Limb (tissue), 2 donors: Measurements from ENCODE around the gene DPEP3.
"Not testable (repeated sequence)": the region's sequence is repeated elsewhere in the genome, so short reads cannot be mapped to it uniquely, and the experiment has no call there.

Experiments
- DNase-seq, 2 donors: peaks; one replicate each; pipeline ENCODE4 v3.0.0-alpha.2; 2016; ENCODE audit errors: extremely low spot score in 2 of 2

DPEP3 gene

DNA sequence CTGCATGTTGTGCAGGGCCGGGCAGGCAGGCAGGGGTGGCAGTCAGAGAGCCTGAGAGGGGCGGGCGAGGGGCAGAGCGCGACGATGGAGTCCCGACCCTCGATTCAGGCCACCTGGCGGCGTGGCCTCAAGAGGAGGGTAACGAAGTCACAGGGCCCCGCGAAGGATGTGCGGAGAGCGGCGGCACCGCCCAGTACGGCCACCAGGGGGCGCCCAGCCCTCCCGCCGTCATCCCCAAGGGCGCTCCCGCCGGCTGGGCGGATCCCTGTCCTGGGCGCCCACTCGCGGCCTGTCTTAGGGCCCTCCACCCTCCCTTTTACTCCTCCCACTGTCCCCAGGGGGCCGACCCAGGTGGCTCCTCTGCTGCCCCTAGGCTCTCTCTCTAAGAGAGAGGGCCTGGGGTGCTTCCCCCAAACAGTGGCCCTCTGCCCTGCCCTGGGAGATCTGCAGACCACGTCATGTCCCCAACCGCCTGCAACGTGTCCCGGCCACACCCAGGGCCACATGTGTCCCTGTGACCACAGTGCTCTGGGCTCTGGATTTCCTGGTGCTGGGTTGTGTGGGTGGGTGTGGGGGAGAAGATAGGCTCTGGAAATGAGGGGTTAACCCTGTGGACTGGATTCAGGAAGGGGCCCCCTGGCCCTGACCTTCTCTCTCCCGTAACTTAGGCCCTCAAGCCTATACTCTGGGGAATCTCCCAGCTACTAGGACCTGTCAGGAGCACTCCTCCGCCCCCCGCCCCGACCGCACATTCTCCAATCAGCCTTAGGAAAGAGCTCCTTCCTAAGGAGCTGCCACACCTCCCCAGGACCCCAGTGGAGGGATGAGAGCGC, 13.1 kb upstream of the DPEP3 start:
- DNase-seq, result peak; percentile 68 to 82

DNA sequence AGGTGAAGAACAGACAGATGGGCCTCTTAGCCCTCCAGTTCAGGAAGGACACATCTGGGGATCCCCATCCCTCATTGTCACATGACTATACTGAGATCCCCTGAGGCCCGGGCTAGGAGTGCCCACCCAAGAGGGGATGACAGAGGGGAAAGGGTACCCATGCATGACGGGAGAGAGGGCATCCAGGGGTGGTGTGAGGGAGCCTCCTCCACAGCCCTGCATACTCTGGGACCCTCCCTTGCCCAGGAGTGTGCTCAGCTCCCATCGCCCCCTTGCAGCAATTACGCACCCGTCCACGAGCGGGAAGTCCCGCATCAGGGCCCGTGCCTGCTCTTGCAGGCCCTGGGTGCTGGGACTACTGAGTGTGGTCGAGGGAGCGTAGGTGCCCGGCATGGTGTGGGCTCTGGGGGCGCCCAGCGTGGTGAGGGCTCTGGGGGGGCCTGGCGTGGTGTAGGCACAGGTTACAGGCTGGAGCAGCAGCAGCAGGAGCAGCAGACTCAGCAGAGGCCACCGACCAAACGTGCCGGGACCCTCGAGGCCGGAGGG, 12.4 kb upstream of the DPEP3 start:
- DNase-seq, result no peak

DNA sequence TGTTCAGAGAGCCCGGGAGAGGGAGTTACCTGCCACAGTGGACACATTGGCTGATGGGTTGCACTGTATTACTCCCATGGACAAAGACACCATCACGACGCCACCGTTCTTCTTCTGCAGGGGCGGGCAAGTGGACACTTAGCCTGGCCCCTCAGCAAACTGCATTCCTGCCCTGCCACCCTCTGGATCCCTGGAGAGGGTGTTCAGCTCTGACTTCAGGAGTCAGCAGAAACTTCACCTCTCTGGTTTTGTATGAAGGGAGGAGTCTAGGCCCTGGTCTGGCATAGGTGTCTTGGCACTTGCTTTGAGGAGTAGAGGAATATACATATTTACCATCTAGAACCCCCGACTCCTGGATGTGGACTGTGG, 9.7 kb upstream of the DPEP3 start:
- no peak for DNase-seq

- no peak for DNase-seq
These were observed 9.2 kb upstream of the DPEP3 start for GRCh38 chr16:67989322-67990017.

DNA sequence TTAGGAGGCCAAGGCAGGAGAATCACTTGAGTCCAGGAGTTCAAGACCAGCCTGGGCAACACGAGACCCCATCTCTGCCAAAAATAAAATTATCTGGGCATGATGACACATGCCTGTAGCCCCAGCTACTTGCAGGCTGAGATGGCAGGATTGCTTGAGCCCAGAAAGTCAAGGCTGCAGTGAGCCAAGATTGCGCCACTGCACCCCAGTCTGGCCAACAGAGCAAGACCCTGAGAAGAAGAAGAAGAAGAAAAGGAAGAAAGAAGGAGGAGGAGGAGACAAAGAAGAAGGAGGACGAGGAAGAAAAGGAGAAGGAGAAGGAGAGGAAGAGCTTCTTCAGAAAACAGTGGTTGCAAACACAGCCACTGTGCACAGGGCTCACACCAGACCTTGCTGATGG, 8.4 kb upstream of the DPEP3 start:
- no peak for DNase-seq

DNA sequence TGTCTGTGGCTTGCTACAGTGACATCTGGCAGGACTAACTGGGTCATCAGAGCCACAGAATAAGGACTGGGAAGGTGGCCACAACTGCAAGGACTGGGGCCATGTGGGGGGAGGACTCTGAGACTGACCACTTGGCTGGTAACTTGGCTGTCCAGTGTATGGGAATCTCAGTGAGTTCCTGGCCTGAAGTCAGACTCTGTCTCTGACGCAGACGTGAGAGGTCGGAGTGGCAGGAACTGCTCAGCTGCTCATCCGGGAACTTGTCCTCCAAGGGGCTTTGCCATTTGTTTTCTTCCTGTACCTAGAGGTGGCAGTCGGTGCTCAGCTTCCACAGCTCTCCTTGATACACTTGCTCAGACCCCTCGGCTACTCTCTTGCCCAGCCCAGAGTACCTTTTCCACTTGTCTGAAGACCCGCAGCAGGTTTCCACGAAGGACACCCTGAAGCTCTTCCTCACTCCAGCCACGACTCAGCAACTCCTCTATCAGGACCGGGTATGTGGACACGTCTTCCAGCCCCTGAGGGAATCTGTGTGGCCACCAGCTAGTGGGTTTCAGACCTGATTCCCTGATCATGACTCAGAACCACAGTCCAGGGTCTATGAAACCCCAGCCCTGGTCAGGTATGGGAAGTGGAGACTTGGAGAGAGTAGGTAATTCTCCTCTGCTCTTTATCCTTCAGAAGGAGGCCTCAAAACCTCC, 7.3 kb upstream of the DPEP3 start:
- no peak for DNase-seq

GRCh38 chr16:67986949-67987348, 6.7 kb upstream of the DPEP3 start:
- DNase-seq, result no peak

DNA sequence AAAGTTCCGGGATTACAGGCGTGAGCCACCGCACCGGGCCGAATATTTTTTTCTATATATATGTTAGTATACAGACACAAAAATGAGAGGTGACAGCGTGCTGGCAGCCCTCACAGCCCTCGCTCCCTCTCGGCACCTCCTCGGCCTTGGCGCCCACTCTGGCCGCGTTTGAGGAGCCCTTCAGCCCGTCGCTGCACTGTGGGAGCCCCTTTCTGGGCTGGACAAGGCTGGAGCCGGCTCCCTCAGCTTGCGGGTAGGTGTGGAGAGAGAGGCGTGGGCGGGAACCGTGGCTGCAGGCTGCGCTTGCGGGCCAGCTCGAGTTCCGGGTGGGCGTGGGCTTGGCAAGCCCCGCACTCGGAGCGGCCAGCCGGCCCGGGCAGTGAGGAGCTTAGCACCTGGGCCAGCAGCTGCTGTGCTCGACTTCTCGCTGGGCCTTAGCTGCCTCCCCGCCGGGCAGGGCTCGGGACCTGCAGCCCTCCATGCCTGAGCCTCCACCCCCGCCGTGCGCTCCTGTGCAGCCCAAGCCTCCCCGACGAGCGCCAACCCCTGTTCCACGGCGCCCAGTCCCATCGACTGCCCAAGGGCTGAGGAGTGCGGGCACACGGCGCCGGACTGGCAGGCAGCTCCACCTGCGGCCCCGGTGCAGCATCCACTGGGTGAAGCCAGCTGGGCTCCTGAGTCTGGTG, 1.9 kb upstream of the DPEP3 start:
- no peak for DNase-seq

DNA sequence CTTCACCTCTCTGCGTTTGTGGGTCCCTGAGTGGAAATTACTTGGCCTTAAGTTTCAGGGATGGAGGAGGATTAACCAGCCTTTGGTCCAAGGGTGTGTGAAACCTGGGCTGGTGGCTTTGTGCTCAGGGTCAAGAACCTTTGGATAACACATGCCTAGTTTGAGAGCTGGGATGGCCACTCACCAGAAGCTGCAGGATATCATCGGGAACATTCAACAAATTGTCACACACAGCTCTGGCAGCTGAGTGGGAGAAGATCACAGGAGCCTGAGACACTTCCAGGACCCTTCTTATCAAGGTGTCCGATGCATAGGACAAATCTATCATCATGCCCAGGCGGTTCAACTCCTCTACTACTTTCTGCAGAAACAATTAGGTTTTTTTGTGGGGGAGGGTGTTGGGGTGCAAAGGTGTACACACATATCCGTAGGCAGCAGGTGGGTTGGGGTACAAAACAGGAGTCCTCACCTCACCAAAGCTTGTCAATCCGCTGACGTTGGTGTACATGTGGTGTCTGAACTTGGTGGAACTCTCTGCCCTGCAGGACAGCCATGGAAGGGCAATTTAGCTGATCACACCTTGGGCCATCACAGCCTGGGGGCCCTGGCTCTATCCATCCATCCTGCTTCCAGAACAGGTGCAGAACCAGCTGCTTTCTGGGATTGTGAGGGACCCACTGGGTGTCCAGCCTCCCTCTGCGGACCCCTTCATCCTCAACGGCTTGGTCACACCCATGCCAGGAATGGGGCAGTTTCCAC, 2.7 kb downstream of the DPEP3 start:
- no peak for DNase-seq

DNA sequence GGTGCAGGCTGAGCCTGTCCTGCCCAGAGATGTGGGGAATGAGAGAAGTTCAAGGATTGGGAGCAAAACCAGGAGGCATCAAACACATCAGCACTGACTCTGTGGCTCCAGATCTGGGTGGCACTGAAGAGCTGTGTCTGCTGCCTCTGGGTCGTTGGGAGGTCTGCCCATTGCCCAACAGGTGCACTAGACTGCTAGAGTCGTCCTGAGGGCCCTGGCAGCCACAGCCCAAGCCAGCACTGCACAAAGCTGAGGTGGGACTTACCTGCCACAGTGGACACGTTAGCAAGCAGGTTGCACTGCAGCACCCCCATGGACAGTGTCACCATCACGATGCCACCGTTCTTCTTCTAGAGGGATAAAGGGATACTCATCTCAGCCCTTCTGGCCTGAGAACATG, 3.3 kb downstream of the DPEP3 start:
- DNase-seq, result no peak

GRCh38 chr16:67976205-67976604, 4.1 kb downstream of the DPEP3 start:
- DNase-seq, result no peak

GRCh38 chr16:67975321-67976105, 4.8 kb downstream of the DPEP3 start:
- no peak for DNase-seq

- not testable (repeated sequence) for DNase-seq
These were observed 8.0 kb downstream of the DPEP3 start for GRCh38 chr16:67972285-67972684.

DNA sequence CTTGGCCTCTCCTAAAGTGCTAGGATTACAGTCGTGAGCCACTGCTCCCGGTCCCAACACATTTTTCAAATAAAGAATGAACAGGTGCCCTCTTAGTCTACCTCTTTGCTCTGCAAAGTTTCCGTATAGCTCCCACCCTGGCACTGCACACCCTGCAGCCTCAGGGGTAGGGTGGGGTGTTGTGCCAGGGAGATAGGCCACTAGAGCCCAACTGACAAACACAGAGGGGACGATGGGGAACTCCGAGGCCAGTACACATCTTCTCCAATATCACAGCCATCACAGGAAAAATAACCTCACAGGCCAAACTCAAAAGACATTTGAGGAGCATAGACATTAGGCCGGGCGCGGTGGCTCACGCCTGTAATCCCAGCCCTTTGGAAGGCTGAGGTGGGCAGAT, 9.2 kb downstream of the DPEP3 start:
- DNase-seq, result no peak

DNA sequence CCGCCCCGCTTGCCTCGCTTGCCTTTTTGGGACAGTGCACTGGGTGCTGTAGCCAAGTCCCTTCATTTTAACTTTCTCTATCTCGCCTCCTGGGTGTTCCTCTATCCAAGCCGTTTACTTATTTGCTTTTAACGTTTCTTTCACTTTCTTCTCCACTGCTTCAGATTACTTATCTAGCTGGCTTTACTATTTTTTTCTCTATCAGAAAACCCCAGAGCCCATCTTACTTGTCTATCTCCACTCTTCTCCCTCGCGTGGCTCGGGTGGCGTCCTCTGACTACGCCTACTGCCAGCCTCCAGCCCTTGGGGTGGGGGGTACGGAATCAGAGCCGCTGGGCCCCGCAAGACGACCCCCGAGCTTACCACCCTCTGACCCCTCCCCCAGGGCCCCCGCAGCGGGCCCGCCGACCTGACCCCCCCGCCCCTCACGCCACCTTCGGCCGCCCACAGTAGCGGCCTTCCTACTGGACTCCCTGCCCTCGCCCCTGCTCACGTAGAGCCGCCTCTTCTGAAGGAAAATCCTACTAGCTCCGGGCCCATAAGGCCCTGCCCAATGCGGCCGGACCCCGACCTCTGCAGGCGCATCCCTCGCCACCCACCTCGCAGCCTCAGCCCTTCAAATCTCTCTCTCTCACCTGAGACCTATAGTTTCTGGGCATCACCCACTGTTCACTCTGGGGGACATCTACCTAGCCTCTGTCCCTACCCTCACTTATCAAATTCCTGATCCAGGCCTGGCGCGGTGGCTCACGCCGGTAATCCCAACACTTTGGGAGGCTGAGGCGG, 10.9 kb downstream of the DPEP3 start:
- DNase-seq, result no peak

GRCh38 chr16:67968400-67969253, 11.7 kb downstream of the DPEP3 start, which contains the start of gene SLC12A4:
SLC12A4 (minus strand) TSS chr16:67968637; CDS start chr16:67968553, 84 bp downstream.
- peak; percentile 91 for DNase-seq

- DNase-seq, result peak in 1 of 2 donors; percentile 79
These were observed 12.3 kb downstream of the DPEP3 start for GRCh38 chr16:67967958-67968399.
